Spleen (tissue), 11 donors: ENCODE results near the gene KCNAB1. TPM values are rescaled to one million over a fixed set of nuclear protein-coding genes. Genes with fewer than 3 reads are reported as not detected.

Source experiments
- DNase-seq: peaks from one replicate; pipeline ENCODE4 v3.0.0-alpha.2; 2020
- H3K27ac ChIP-seq, 8 donors: fragments of 200-600 bp; sonication (generic) in 7 of 8; 1 replicate in 4 of 8; 2 replicates in 4 of 8; pipeline versions ENCODE4 v1.5.0 to v1.8.0; 2016 to 2021; ENCODE audit warnings: inconsistent platforms in 4 of 8, mild to moderate bottlenecking in 4 of 8, moderate library complexity in 1 of 8
- H3K27me3 ChIP-seq, 7 donors: fragments of 200-600 bp; sonication (generic) in 6 of 7; replicated peaks in 1 of 7; 1 replicate in 4 of 7; 2 replicates in 3 of 7; pipeline versions ENCODE4 v1.5.0 to v1.8.0; 2016 to 2021; ENCODE audit warnings: inconsistent platforms in 3 of 7, mild to moderate bottlenecking in 1 of 7
- H3K36me3 ChIP-seq, 6 donors: fragments of 200-600 bp; sonication (generic) in 5 of 6; 1 replicate in 4 of 6; 2 replicates in 2 of 6; pipeline versions ENCODE4 v1.5.0 to v1.8.0; 2016 to 2021; ENCODE audit warnings: inconsistent platforms in 2 of 6
- H3K4me1 ChIP-seq, 6 donors: fragments of 200-600 bp; sonication (generic) in 5 of 6; 1 replicate in 3 of 6; 2 replicates in 3 of 6; pipeline versions ENCODE4 v1.5.0 to v1.8.0; 2016 to 2021; ENCODE audit warnings: inconsistent platforms in 3 of 6
- H3K4me3 ChIP-seq, 8 donors: fragments of 200-600 bp; sonication (generic) in 7 of 8; 1 replicate in 4 of 8; 2 replicates in 4 of 8; pipeline versions ENCODE4 v1.5.0 to v1.8.0; 2016 to 2021; ENCODE audit warnings: inconsistent platforms in 4 of 8, mild to moderate bottlenecking in 4 of 8, moderate library complexity in 2 of 8
- H3K9me3 ChIP-seq, 8 donors: fragments of 200-600 bp; sonication (generic) in 7 of 8; 1 replicate in 4 of 8; 2 replicates in 4 of 8; pipeline versions ENCODE4 v1.5.0 to v1.8.0; 2016 to 2021; ENCODE audit warnings: inconsistent platforms in 4 of 8
- POLR2A ChIP-seq, 3 donors: fragments of 450-650 bp; IDR thresholded peaks; one replicate each; pipeline ENCODE4 v1.5.1; 2017; ENCODE audit warnings: antibody characterized with exemption in 3 of 3, mild to moderate bottlenecking in 1 of 3
- POLR2AphosphoS5 ChIP-seq, 3 donors: sonication (generic); formaldehyde crosslinking; IDR thresholded peaks; one replicate each; pipeline ENCODE4 v1.5.1; 2017; ENCODE audit warnings: antibody characterized with exemption in 3 of 3
- WGBS, 5 donors: extraction: QIAGEN DNeasy Blood & Tissue Kit in 3 of 5; methylation state at CpG; one replicate each; pipeline versions ENCODE4 v1.1.5 to v1.1.7; 2013 to 2018; 5-methylcytosine and 5-hydroxymethylcytosine counted together
- intact Hi-C: fragments of 100-400 bp; cut with DNase I; formaldehyde crosslinking; loops from one replicate; pipeline ENCODE4 v1.15.0; 2023; ENCODE audit warnings: low total_unique reads
- polyA plus RNA-seq, 3 donors: library from polyadenylated mRNA; stranded (reverse); fragments of 200-250 nt; gene quantifications; one replicate each; pipeline ENCODE4 v1.2.1, GENCODE V29; 2013
- total RNA-seq, 7 donors: library from RNA; depleted of rRNA in 3 of 7; stranded (reverse); fragments of >200 nt in 3 of 7; fragmentation: NEBNext Ultra II Directional in 4 of 7; extraction: Animal tissue kit (Norgen Biotek cat#: 25700) in 4 of 7; gene quantifications; one replicate each; pipeline versions ENCODE4 v1.1.0 to v1.2.1, GENCODE V29; 2016 to 2021
- TF ChIP-seq, protein P1 (sequence below), 11 experiments: fragments of 200-600 bp in 7 of 11; fragments of 450-650 bp in 4 of 11; sonication (generic) in 4 of 11; IDR thresholded peaks in 8 of 11; conservative IDR thresholded peaks in 3 of 11; 1 replicate in 7 of 11; 2 replicates in 4 of 11; pipeline versions ENCODE4 v1.4.0 to v1.8.0; 2016 to 2021; ENCODE audit warnings: antibody characterized with exemption in 11 of 11, inconsistent platforms in 4 of 11, mild to moderate bottlenecking in 1 of 11
- donor health status: healthy with polysubstance abuse.
- donor health status: DM: no; HTN: no; CAD: no; lungs with moderate emphysema.
- donor health status: DM: no; HTN: no; CAD: no.
- donor health status: Bipolar disorder and iron deficiency.
- donor health status: healthy.
- donor health status: DM: no; HTN: no; CAD: no.
- donor health status: DM: yes; HTN: yes; CAD: no.

Gene KCNAB1
- total and polyA plus RNA-seq, 10 donors: 0.59 to 10.5 (median 6.3) TPM

DNA sequence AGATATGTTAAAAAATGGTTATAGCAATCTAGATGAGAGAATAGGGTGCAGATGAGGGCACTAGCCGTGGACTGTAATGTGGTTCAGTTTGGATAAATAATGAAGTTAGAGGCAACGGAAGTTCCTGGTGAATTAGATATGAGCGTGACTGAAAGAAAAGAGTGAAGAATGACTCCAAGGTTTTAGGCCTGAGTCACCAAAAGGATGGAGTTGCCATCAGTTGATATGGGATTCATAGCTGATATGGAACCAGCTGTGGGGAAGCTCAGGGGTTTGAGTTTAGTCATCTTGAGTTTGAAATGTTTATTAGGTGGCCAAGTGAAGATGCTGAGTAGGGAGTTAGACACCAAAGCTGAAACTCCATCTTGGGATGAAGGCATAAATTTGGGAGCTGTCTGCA is 368.4 kb downstream of the KCNAB1 start:
- no peak overlapping the region for H3K4me3 ChIP-seq
- peaks cover 0 to 19% (median 15%) of the 10 kb centered on the region in 6 donors for H3K4me1 ChIP-seq
- DNase-seq: no peak
- 92 to 99% (median 94%) methylated on average over 3 of the region's 3 CpGs for WGBS, 5 donors
- no peak overlapping the region for H3K27ac ChIP-seq
- intact Hi-C loops: no loop called here
- no peaks in the 10 kb centered on the region for H3K27me3 ChIP-seq
- TF ChIP-seq, protein P1, sequence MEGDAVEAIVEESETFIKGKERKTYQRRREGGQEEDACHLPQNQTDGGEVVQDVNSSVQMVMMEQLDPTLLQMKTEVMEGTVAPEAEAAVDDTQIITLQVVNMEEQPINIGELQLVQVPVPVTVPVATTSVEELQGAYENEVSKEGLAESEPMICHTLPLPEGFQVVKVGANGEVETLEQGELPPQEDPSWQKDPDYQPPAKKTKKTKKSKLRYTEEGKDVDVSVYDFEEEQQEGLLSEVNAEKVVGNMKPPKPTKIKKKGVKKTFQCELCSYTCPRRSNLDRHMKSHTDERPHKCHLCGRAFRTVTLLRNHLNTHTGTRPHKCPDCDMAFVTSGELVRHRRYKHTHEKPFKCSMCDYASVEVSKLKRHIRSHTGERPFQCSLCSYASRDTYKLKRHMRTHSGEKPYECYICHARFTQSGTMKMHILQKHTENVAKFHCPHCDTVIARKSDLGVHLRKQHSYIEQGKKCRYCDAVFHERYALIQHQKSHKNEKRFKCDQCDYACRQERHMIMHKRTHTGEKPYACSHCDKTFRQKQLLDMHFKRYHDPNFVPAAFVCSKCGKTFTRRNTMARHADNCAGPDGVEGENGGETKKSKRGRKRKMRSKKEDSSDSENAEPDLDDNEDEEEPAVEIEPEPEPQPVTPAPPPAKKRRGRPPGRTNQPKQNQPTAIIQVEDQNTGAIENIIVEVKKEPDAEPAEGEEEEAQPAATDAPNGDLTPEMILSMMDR (IDR thresholded peaks at IDR 0.05 in 8 of 11, conservative IDR thresholded peaks at IDR 0.05 in 3 of 11): no peak
- TF ChIP-seq POLR2A (IDR thresholded peaks at IDR 0.05) (no peak), POLR2AphosphoS5 (IDR thresholded peaks at IDR 0.05) (no peak)
- no peaks in the 10 kb centered on the region for H3K36me3 ChIP-seq
- H3K9me3 ChIP-seq: no peaks in the 10 kb centered on the region

DNA sequence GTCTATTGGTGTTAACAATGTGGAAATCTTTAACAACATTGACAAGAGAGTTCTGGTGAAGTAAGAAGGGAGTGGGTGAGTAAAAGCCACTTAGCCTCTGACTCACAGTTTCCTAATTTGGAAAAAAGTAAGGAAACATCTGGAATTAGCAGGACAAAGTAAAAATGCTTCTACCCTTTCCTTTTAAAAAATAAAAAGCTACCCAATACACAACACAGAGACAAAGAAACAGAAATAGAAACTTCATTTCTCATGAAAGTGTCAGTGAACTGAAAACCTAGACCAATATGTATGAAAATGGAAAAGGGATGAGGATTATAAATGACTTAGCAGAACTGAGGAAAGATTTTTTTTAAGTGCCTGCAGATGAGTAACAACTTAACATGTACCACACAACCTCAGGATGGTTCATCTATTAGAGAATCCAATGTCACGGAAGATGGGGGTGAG is 369.1 kb downstream of the KCNAB1 start:
- intact Hi-C loops: no loop called here
- H3K4me3 ChIP-seq: no peak overlapping the region
- H3K27me3 ChIP-seq: no peaks in the 10 kb centered on the region
- DNase-seq: no peak
- no peak overlapping the region for H3K27ac ChIP-seq
- H3K9me3 ChIP-seq: no peaks in the 10 kb centered on the region
- 68 to 88% (median 80%) methylated on average over 1 of the region's 1 CpG for WGBS, 5 donors
- no peaks in the 10 kb centered on the region for H3K36me3 ChIP-seq
- TF ChIP-seq POLR2A (IDR thresholded peaks at IDR 0.05) (no peak), POLR2AphosphoS5 (IDR thresholded peaks at IDR 0.05) (no peak)
- TF ChIP-seq, protein P1 (IDR thresholded peaks at IDR 0.05 in 8 of 11, conservative IDR thresholded peaks at IDR 0.05 in 3 of 11): no peak
- peaks cover 0 to 12% (median 8%) of the 10 kb centered on the region in 6 donors for H3K4me1 ChIP-seq

DNA sequence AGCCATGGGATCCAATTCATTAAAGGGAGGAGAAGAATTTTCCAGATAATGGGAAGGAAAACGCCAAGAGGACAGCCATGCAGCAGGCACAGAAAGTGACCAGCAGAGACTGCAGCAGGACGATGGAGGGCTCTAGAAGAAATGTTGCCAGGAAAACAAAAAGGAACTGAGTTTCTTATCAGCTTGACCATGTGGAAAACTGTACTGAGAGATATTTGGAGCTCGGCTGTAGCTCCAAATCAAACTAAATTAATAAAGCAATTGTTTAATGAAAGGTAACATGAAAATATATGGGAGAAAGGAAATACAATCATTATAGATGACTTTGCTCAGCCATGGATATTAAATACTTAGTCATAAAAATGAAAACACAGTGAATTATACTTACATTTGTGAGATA is 370.8 kb downstream of the KCNAB1 start:
- no peak overlapping the region for H3K27ac ChIP-seq
- no peaks in the 10 kb centered on the region for H3K36me3 ChIP-seq
- intact Hi-C loops: no loop called here
- 38 to 64% (median 53%) methylated on average over 3 of the region's 3 CpGs for WGBS, 5 donors
- no peaks in the 10 kb centered on the region for H3K4me1 ChIP-seq
- H3K4me3 ChIP-seq: no peak overlapping the region
- no peak for DNase-seq
- TF ChIP-seq POLR2AphosphoS5 (IDR thresholded peaks at IDR 0.05) (no peak), POLR2A (IDR thresholded peaks at IDR 0.05) (no peak)
- TF ChIP-seq, protein P1 (IDR thresholded peaks at IDR 0.05 in 8 of 11, conservative IDR thresholded peaks at IDR 0.05 in 3 of 11): no peak
- no peaks in the 10 kb centered on the region for H3K9me3 ChIP-seq
- no peaks in the 10 kb centered on the region for H3K27me3 ChIP-seq

DNA sequence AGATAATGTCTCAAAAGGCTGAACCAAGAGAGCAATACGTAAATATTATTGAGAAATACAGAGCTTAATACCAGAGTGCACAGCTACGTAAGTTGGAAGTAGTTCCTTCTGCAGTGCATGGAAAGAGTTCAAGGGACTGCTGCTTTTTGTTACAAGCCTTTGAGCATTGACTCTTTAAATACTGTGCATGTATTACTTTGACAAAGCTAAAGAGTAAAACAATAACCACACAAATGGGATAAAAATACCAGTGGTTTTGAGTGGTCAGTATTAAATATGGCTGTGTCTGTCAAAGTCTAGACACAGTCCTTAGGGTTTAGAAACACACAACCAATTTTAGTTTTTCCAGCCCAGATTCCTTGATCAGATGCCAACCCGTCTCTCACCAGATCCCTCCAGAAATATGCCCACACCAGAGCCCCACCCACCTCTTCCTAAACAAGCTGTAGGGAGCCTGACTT is 372.5 kb downstream of the KCNAB1 start:
- Histone ChIP-seq H3K9me3 (no peaks in the 10 kb centered on the region), H3K27me3 (no peaks in the 10 kb centered on the region), H3K36me3 (no peaks in the 10 kb centered on the region), H3K4me1 (no peaks in the 10 kb centered on the region), H3K4me3 (no peak overlapping the region), H3K27ac (no peak overlapping the region)
- no peak for DNase-seq
- WGBS, 5 donors: 71 to 87% (median 78%) methylated on average over 3 of the region's 3 CpGs
- TF ChIP-seq, protein P1 (IDR thresholded peaks at IDR 0.05 in 8 of 11, conservative IDR thresholded peaks at IDR 0.05 in 3 of 11): no peak
- TF ChIP-seq POLR2AphosphoS5 (IDR thresholded peaks at IDR 0.05): no peak
- TF ChIP-seq POLR2A (IDR thresholded peaks at IDR 0.05): no peak
- intact Hi-C loops: no loop called here
